GM12878 (cell line): ENCODE measurements around the gene NOTCH3. TPM values are rescaled to one million over a fixed set of nuclear protein-coding genes. Genes with fewer than 3 reads are reported as not detected.

Experiments
- ATAC-seq: fragments of 200-7000 bp; cut with Tn5 transposase; 3 replicates; pipeline ENCODE4 v1.9.1; 2020; ENCODE audit warnings: mild to moderate bottlenecking, moderate library complexity
- BruUV-seq: library from RNA; stranded (reverse); fragments of 400-500 nt; replicated peaks from 2 replicates; lab custom pipeline; 2021; lab: Mats Ljungman, UMichigan
- CTCF ChIA-PET: fragments of 300-600 bp; sonication (Branson Sonifier 250); formaldehyde crosslinking; extraction: SDS; loops from one replicate; lab custom pipeline; 2021; ENCODE audit warnings: inconsistent platforms; lab: Yijun Ruan, JAX
- POLR2A ChIA-PET: fragments of 350-600 bp; formaldehyde crosslinking; extraction: SDS; loops from one replicate; lab custom pipeline; 2021; ENCODE audit warnings: inconsistent platforms; lab: Charles Lee
- RAD21 ChIA-PET: fragments of 300-600 bp; sonication (Branson Sonifier 250); formaldehyde crosslinking; loops from one replicate; lab custom pipeline; 2023; ENCODE audit warnings: antibody characterized with exemption; ENCODE audit not compliant: unreplicated experiment; lab: Charles Lee
- SMC1A ChIA-PET: fragments of 300-600 bp; sonication (Branson Sonifier 250); formaldehyde crosslinking; loops from one replicate; lab custom pipeline; 2023; ENCODE audit not compliant: unreplicated experiment, uncharacterized antibody; lab: Charles Lee
- DNase-seq: peaks from one replicate; pipeline ENCODE4 v3.0.0-alpha.2; 2011; ENCODE audit warnings: low read depth, low spot score
- FAIRE-seq: peaks from 3 replicates; lab custom pipeline; 2011; peaks lifted over from hg19 to GRCh38; lab: Jason Lieb, UNC
- H2AFZ ChIP-seq: 2 replicates; pipeline ENCODE4 v1.6.0; 2011; ENCODE audit warnings: low read depth, low read length, control low read depth; ENCODE audit not compliant: control insufficient read depth
- H3K27ac ChIP-seq: 2 replicates; pipeline ENCODE4 v1.5.1; 2011; ENCODE audit warnings: control low read depth; ENCODE audit not compliant: control insufficient read depth, insufficient read depth
- H3K27me3 ChIP-seq, 2 experiments: replicated peaks in 1 of 2; 2 replicates each; pipeline versions ENCODE4 v1.6.0 to v1.6.1; 2011; ENCODE audit warnings: low read length in 1 of 2; ENCODE audit not compliant: control insufficient read depth in 2 of 2, insufficient read depth in 2 of 2
- H3K36me3 ChIP-seq, 2 experiments: 2 replicates each; pipeline ENCODE4 v1.5.1; 2011; ENCODE audit warnings: low read length in 1 of 2; ENCODE audit not compliant: control insufficient read depth in 2 of 2, insufficient read depth in 2 of 2
- H3K4me1 ChIP-seq: 2 replicates; pipeline ENCODE4 v1.6.1; 2011; ENCODE audit warnings: mild to moderate bottlenecking, low read length, moderate library complexity, mixed read lengths; ENCODE audit not compliant: control insufficient read depth, insufficient read depth
- H3K4me2 ChIP-seq: 2 replicates; pipeline ENCODE4 v1.6.0; 2011; ENCODE audit warnings: control low read depth; ENCODE audit not compliant: control insufficient read depth, insufficient read depth
- H3K4me3 ChIP-seq: fragments of 200-600 bp; sonication (generic); 2 replicates; pipeline ENCODE4 v1.5.1; 2016
- H3K79me2 ChIP-seq: 2 replicates; pipeline ENCODE4 v1.6.0; 2011; ENCODE audit warnings: low read length; ENCODE audit not compliant: control insufficient read depth, insufficient read depth
- H3K9ac ChIP-seq: 2 replicates; pipeline ENCODE4 v1.8.0; 2011; ENCODE audit warnings: low read length, control low read depth, mixed read lengths; ENCODE audit not compliant: control insufficient read depth, insufficient read depth
- H3K9me3 ChIP-seq: replicated peaks from 3 replicates; pipeline ENCODE4 v1.5.1; 2011; ENCODE audit warnings: mild to moderate bottlenecking, low read length; ENCODE audit not compliant: control insufficient read depth, insufficient read depth
- H4K20me1 ChIP-seq: 2 replicates; pipeline ENCODE4 v1.6.0; 2011; ENCODE audit not compliant: control insufficient read depth, insufficient read depth
- CBX5 ChIP-seq: sonication (generic); IDR thresholded peaks from 2 replicates; pipeline ENCODE4 v1.6.1; 2016; ENCODE audit warnings: low read depth, moderate library complexity, mild to moderate bottlenecking, inconsistent platforms
- HDGF ChIP-seq: fragments of 450-650 bp; IDR thresholded peaks from 2 replicates; pipeline ENCODE4 v1.6.1; 2016; ENCODE audit warnings: antibody characterized with exemption
- KAT2A ChIP-seq: conservative IDR thresholded peaks from 2 replicates; pipeline ENCODE4 v1.6.1; 2011; ENCODE audit warnings: low read depth, low read length; ENCODE audit not compliant: control insufficient read depth
- NBN ChIP-seq: fragments of 450-650 bp; IDR thresholded peaks from 2 replicates; pipeline ENCODE4 v1.6.1; 2016
- NR2C2 ChIP-seq: IDR thresholded peaks from 2 replicates; pipeline ENCODE4 v1.6.1; 2011; ENCODE audit warnings: borderline replicate concordance, low read depth; ENCODE audit not compliant: control insufficient read depth, insufficient read length
- RELA ChIP-seq: fragments of 450-650 bp; IDR thresholded peaks from 2 replicates; pipeline ENCODE4 v1.8.0; 2014; ENCODE audit warnings: borderline replicate concordance; ENCODE audit not compliant: partially characterized antibody
- SIN3A ChIP-seq: IDR thresholded peaks from 2 replicates; pipeline ENCODE4 v1.6.1; 2012; ENCODE audit warnings: low read depth, low read length, improper control_type of control experiment
- SIX5 ChIP-seq: IDR thresholded peaks from 2 replicates; pipeline ENCODE4 v1.6.1; 2011; ENCODE audit warnings: mild to moderate bottlenecking, low read depth, low read length, moderate library complexity; ENCODE audit not compliant: severe bottlenecking
- SPI1 ChIP-seq: IDR thresholded peaks from 2 replicates; pipeline ENCODE4 v1.6.1; 2011; ENCODE audit warnings: low read depth, mild to moderate bottlenecking, low read length, moderate library complexity, borderline replicate concordance; ENCODE audit not compliant: insufficient read depth
- STAT3 ChIP-seq: IDR thresholded peaks from 2 replicates; pipeline ENCODE4 v1.6.1; 2011; ENCODE audit warnings: low read depth, low read length, improper control_type of control experiment
- TAF1 ChIP-seq: IDR thresholded peaks from 2 replicates; pipeline ENCODE4 v1.6.1; 2011; ENCODE audit warnings: mild to moderate bottlenecking, low read depth, low read length, borderline replicate concordance
- ZNF207 ChIP-seq: fragments of 450-650 bp; IDR thresholded peaks from 2 replicates; pipeline ENCODE4 v1.6.1; 2014; ENCODE audit warnings: antibody characterized with exemption, mild to moderate bottlenecking, borderline replicate concordance
- ZZZ3 ChIP-seq: IDR thresholded peaks from 2 replicates; pipeline ENCODE4 v1.6.1; 2011; ENCODE audit warnings: low read depth; ENCODE audit not compliant: control insufficient read depth, insufficient read length
- WGBS: methylation state at CpG from one replicate; pipeline ENCODE4 v1.1.6; 2016; ENCODE audit warnings: low lambda C conversion rate; ENCODE audit not compliant: insufficient replicate concordance, insufficient coverage; ENCODE audit errors: missing lambda C conversion rate; 5-methylcytosine and 5-hydroxymethylcytosine counted together
- in situ Hi-C: fragments of 300-500 bp; cut with MboI; formaldehyde crosslinking; loops from 9 replicates; pipeline ENCODE4 v1.14.3; 2018; ENCODE audit warnings: mixed read lengths
- intact Hi-C: fragments of 100-400 bp; cut with micrococcal nuclease; formaldehyde crosslinking; loops from one replicate; pipeline ENCODE4 v1.14.2; 2022; ENCODE audit not compliant: unreplicated experiment
- polyA plus RNA-seq, 11 experiments: library from polyadenylated mRNA; depleted of rRNA in 4 of 11; unstranded in 6 of 11; stranded (reverse) in 5 of 11; fragments of >200 nt; fragmentation: Nextera tagmentation in 4 of 11; fragmentation: Illumina TruSeq in 1 of 11; extraction: Ambion mirVana in 4 of 11; extraction: Trizol in 1 of 11; gene quantifications; 1 replicate in 1 of 11; 2 replicates in 10 of 11; pipeline versions ENCODE4 v1.2.1 to v1.2.3, GENCODE V29; 2011 to 2016; ENCODE audit warnings: inconsistent platforms in 2 of 11, missing spikeins in 2 of 11, low read depth in 1 of 11
- total RNA-seq, 4 experiments: library from RNA; depleted of rRNA in 3 of 4; stranded (reverse); fragments of >200 nt in 3 of 4; fragmentation: Illumina TruSeq in 1 of 4; extraction: Trizol in 1 of 4; gene quantifications; 2 replicates each; pipeline versions ENCODE4 v1.2.1 to v1.2.3, GENCODE V29; 2013 to 2021
- TF ChIP-seq, protein P1 (sequence below): fragments of 150-350 bp; IDR thresholded peaks from 2 replicates; pipeline ENCODE4 v1.6.1; 2014; ENCODE audit warnings: mild to moderate bottlenecking, low read depth, low read length
- TF ChIP-seq, protein P2 (sequence below): IDR thresholded peaks from 2 replicates; pipeline ENCODE4 v1.6.1; 2012; ENCODE audit warnings: low read depth, low read length, improper control_type of control experiment
- TF ChIP-seq, protein P3 (sequence below): fragments of 450-650 bp; IDR thresholded peaks from 2 replicates; pipeline ENCODE4 v1.6.1; 2017; ENCODE audit warnings: low read depth, mild to moderate bottlenecking, moderate library complexity
- TF ChIP-seq, protein P4 (sequence below): fragments of 450-650 bp; IDR thresholded peaks from 2 replicates; pipeline ENCODE4 v1.6.1; 2017; ENCODE audit warnings: mild to moderate bottlenecking, low read depth, inconsistent platforms; ENCODE audit not compliant: poor library complexity, severe bottlenecking

Gene NOTCH3
- total and polyA plus RNA-seq, 10 of the 15 experiments (the other 5 are each of a cell fraction or from before 2014, with no cell fraction given), result 0.01 to 0.42 (median 0.10) TPM; not detected in 5

DNA sequence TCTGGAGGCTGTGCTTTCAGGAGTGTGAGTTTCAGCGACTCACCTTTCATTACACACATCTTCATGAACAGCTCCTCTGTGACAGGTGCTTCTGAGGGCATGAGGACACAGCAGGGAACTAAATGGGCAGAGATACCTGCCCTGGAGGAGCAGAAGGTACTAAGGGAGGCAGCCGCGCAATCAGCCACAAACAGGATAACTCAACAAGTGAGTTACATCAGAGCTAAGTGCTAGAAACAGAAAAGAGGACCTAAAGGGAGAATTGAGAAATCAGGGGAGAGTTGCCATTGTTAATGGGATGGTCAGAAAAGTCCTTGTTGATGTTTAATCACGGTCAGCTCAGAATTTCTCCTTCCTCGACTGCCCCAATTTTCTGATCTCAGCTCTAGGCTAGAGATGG is 51.1 kb downstream of the NOTCH3 start:
- no peaks in the 10 kb centered on the region for H3K4me1 ChIP-seq
- intact Hi-C loops, result loop anchor here (1.0 kb wide), 1 partner anchor 57 kb away; no protein-coding TSS in a partner anchor
- 64% methylated on average over 5 of the region's 5 CpGs for WGBS
- no peaks in the 10 kb centered on the region for H3K27me3 ChIP-seq
- TF ChIP-seq HDGF (no peak), ZZZ3 (no peak), NBN (no peak), NR2C2 (no peak), KAT2A (no peak), ZNF207 (no peak), SPI1 (no peak), TAF1 (no peak), SIN3A (no peak), STAT3 (no peak), CBX5 (no peak), SIX5 (no peak), RELA (no peak)
- TF ChIP-seq, protein P1, sequence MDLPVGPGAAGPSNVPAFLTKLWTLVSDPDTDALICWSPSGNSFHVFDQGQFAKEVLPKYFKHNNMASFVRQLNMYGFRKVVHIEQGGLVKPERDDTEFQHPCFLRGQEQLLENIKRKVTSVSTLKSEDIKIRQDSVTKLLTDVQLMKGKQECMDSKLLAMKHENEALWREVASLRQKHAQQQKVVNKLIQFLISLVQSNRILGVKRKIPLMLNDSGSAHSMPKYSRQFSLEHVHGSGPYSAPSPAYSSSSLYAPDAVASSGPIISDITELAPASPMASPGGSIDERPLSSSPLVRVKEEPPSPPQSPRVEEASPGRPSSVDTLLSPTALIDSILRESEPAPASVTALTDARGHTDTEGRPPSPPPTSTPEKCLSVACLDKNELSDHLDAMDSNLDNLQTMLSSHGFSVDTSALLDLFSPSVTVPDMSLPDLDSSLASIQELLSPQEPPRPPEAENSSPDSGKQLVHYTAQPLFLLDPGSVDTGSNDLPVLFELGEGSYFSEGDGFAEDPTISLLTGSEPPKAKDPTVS, result no peak
- TF ChIP-seq, protein P2, sequence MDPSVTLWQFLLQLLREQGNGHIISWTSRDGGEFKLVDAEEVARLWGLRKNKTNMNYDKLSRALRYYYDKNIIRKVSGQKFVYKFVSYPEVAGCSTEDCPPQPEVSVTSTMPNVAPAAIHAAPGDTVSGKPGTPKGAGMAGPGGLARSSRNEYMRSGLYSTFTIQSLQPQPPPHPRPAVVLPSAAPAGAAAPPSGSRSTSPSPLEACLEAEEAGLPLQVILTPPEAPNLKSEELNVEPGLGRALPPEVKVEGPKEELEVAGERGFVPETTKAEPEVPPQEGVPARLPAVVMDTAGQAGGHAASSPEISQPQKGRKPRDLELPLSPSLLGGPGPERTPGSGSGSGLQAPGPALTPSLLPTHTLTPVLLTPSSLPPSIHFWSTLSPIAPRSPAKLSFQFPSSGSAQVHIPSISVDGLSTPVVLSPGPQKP, result no peak
- TF ChIP-seq, protein P3, sequence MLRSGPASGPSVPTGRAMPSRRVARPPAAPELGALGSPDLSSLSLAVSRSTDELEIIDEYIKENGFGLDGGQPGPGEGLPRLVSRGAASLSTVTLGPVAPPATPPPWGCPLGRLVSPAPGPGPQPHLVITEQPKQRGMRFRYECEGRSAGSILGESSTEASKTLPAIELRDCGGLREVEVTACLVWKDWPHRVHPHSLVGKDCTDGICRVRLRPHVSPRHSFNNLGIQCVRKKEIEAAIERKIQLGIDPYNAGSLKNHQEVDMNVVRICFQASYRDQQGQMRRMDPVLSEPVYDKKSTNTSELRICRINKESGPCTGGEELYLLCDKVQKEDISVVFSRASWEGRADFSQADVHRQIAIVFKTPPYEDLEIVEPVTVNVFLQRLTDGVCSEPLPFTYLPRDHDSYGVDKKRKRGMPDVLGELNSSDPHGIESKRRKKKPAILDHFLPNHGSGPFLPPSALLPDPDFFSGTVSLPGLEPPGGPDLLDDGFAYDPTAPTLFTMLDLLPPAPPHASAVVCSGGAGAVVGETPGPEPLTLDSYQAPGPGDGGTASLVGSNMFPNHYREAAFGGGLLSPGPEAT, result no peak
- TF ChIP-seq, protein P4, sequence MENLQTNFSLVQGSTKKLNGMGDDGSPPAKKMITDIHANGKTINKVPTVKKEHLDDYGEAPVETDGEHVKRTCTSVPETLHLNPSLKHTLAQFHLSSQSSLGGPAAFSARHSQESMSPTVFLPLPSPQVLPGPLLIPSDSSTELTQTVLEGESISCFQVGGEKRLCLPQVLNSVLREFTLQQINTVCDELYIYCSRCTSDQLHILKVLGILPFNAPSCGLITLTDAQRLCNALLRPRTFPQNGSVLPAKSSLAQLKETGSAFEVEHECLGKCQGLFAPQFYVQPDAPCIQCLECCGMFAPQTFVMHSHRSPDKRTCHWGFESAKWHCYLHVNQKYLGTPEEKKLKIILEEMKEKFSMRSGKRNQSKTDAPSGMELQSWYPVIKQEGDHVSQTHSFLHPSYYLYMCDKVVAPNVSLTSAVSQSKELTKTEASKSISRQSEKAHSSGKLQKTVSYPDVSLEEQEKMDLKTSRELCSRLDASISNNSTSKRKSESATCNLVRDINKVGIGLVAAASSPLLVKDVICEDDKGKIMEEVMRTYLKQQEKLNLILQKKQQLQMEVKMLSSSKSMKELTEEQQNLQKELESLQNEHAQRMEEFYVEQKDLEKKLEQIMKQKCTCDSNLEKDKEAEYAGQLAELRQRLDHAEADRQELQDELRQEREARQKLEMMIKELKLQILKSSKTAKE, result no peak
- TF ChIP-seq, all 136 proteins: peak for 0
- H4K20me1 ChIP-seq, result no peaks in the 10 kb centered on the region
- ChIA-PET CTCF (interaction anchor here (0.8 to 4.5 kb wide), 7 partner anchors 23 to 406 kb away, joined by 3 to 52 read pairs (median 5); no protein-coding TSS in a partner anchor), RAD21 (interaction anchor here (2.4 kb wide), 1 partner anchor 48 kb away, joined by 10 read pairs; no protein-coding TSS in a partner anchor), SMC1A (interaction anchor here (1.3 to 2.0 kb wide), 2 partner anchors 24 to 48 kb away, joined by 4 to 8 read pairs; a partner anchor contains a TSS), POLR2A (no interaction called here)
- ATAC-seq (no peak), FAIRE-seq (no peak), DNase-seq (no peak)
- H3K4me2 ChIP-seq, result no peak overlapping the region
- no peak overlapping the region for H3K27ac ChIP-seq
- no peak overlapping the region for H2AFZ ChIP-seq
- H3K9ac ChIP-seq, result no peak overlapping the region
- no peak overlapping the region for H3K4me3 ChIP-seq
- no peaks in the 10 kb centered on the region for H3K79me2 ChIP-seq
- BruUV-seq, result no TSS peak
- no peaks in the 10 kb centered on the region for H3K36me3 ChIP-seq
- in situ Hi-C loops, result loop anchor here (5.0 kb wide), 1 partner anchor 62 kb away; no protein-coding TSS in a partner anchor
- H3K9me3 ChIP-seq, result peaks cover 3% of the 10 kb centered on the region; the same call in 2 of the 3 replicates
